GM21515 (cell line): ENCODE measurements around the gene NLE1.
"Not testable (repeated sequence)": the region's sequence is repeated elsewhere in the genome, so short reads cannot be mapped to it uniquely, and the experiment has no call there.

ENCODE experiments used
- ATAC-seq: cut with Tn5 transposase; IDR thresholded peaks from one replicate; pipeline ENCODE4 v1.9.1; 2021; ENCODE audit not compliant: unreplicated experiment

Gene NLE1

DNA sequence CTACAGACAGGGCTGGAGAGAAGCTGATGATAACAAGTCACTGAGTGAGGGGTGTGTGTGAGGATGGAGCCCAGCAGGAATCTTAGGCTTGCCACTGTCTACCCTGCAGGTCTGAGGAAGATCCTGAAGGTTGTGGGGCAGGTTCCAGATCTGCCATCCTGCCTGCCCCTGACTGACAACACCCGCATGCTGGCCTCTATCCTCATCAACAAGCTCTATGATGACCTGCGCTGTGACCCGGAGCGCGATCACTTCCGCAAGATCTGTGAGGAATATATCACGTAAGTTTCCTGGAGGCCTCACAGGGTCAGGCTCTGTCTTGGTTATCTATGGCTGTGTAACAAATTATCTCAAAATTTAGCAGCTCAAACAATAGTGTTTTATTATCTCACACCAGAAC, 21.8 kb upstream of the NLE1 start:
- no peak for ATAC-seq

DNA sequence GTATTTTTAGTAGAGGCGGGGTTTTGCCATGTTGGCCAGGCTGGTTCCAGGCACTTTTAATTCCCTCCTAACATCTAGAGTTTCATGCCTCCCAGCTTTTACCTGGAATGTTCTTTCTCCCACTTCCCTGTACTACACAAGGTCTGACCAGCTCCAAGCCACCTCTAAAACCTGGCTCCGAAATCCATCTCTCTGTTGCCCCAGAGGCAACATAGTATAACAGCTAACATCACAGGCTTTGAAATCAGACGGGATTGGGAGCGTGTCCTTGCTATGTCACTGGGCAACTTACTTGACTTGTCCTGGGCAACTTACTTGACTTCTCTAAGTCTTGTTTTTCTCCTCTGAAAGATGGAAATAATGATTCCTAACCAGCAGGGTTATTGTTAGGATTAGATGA, 20.7 kb upstream of the NLE1 start:
- ATAC-seq: no peak

DNA sequence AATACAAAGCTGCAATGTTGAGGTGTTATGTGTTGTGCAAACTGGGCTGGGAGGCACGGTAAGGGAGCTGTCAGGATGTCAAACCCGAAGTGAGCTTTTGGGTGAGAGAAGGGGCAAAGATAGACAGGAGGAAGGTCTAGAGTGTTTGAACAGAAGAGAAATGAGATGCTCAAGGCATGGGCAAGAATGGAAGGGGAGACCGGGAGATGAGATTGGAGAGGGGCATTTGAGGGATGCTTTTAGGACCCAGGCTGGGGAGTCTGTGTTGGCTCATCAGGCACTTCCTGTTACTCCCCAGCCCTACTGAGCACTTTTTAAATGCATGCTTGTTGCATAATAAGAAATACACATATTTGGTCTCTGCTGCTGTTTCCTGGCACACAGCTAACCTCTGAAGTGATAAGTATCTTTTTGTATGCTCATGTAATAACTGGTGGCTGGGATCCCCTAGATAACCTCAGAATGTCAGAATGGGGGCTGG, 19.2 kb upstream of the NLE1 start:
- ATAC-seq: no peak

DNA sequence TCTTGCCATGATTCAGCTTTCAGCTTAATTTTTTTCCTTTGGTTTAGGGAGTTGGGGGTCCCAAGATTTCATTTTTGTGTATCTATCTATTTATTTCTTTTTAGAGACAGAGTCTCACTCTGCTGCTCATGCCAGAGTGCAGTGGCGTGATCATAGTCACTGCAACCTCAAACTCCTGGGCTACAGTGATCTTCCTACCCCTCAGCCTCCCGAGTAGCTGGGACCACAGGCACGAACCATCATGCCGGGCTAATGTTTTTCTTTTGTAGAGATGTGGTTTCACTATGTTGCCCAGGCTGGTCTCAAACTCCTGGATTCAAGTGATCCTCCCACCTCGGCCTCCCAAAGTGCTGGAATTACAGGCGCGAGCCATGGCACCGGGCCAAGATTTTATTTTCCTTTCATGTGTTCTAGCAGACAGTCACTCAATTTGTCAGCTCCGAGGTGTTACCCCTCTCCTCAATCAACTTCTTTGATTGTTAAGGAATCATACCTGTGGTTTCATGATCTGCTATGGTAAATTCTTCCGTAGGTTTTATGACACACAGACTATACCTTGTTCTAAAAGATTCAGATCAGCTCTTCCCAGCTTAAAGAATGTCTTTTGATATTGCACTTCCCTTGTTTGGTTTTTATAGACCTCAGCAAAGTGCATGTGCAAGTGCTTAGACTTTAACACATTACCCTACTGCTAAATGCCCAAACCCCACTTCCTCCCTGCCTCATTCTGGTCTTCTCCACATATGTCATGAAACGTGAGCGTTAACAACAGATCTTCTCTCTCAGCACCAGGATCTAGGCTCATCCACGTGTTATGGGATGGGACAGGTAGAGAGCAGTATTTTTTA, 18.5 kb upstream of the NLE1 start:
- ATAC-seq: no peak

DNA sequence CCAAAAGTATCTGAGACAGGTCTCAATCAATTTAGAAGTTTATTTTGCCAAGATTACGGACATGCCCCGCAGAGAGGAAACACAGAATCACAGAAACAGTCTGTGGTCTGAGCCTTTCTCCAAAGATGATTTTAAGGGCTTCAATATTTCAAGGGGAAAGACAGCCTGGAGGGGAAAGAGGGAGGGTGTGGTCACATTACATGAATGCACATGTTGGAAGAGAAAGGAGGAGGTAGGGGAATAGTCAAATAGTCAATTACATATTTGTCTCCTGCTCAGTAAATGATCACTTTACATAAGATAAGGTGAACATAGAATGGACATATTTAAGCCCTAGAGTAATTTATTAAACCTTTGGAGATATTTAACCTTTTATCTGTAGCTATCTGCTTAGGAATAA, 17.8 kb upstream of the NLE1 start:
- ATAC-seq: no peak

DNA sequence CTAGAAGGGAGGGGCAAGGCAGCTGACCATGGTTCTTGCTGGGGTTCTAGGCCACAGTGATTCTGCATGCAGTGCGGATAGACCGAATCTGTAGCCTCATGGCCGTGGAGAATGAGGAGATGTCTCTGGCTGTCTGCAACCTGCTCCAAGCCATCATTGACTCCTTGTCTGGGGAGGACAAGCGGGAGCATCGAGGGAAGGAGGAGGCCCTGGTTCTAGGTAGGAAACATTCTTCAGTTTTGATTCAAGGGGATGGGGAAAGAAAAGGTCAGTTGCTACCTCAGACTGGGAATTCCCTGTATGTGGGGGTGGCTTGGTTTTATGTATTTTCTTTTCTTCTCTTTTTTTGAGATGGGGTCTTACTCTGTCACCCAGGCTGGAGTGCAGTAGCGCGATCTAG, 13.1 kb upstream of the NLE1 start:
- ATAC-seq: no peak

DNA sequence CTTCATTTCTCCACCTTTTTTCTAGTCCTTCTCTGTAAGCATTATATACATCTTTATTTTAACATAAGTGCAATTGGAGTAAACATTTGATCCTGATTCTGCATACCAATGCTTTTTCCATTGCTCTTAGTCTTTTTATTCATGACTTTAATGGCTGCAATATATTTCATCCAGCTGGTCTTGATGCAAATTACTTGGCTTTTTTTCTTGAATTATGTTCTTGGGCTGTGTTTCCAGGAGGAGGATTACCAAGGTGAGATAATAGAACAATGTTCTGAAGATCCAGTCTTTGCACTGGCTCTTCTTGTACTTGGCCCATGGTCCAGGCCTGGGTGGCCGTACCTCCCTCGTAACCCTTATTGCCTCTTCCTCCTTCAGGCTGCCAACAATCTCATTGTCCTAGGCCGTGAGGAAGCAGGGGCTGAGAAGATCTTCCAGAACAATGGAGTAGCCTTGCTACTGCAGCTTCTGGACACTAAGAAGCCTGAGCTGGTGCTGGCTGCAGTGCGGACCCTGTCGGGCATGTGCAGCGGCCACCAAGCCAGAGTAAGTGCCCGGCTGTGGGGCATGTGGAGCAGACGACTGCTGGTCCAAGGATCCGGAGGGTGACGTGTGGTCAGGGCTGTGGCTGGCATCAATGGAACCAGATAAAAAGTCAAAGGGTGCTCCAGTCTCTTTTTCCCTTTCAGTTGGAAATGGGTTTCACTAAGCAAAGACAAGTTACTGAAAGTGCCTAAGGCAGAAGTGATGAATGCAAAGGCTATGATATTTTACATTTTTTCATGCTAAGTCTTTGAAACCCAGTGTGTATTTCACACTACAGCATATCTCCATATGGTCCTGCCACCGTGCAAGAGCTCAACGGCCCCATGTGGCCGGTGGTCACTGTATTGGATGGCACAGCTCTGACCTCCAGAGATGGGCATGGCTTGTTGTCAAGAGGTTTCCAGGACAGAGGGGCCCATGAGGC, 12.4 kb upstream of the NLE1 start:
- no peak for ATAC-seq

DNA sequence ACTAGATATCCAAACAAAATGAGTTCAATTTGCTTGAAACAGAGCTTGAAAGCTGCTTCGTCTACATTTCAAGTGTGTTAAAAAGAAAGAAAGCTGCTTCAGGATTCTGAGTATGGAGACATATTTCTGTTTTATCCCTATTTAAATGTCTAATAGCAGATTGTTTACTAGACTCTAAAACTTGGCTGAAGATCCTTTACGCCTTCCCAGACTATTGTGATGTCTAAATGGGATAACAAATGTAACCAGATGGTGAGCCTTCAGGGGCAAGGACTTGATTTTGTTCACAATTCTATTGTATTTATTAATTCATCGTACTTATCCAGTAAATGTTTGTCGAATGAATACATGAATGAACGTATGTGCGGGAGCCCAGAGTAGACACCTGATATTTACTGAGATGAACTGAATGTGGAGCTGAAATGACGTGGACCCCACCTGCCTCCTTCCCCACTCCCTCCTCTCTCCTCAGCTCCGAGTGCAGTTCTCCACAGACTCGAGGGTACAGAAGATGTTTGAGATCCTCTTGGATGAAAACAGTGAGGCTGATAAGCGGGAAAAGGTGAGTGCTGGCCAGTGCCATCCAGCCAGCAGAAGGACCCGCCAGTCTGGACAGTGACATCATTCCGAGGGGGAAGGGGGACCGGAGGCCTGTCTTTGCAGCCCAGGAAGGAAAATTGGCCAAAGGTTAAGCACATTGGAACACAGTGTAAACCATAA, 10.5 kb upstream of the NLE1 start:
- no peak for ATAC-seq

DNA sequence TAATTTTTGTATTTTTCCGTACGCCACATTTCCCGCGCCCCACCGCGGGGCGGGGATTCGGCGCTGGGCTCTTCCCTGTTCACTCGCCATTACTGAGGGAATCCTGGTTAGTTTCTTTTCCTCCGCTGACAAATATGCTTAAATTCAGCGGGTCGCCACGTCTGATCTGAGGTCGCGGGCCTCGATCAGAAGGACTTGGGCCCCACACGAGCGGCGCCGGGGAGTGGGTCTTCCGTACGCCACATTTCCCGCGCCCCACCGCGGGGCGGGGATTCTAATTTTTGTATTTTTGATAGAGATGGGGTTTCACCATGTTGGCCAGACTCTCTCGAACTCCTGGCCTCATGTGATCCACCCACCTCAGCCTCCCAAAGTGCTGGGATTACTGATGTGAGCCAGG, 9.0 kb upstream of the NLE1 start:
- ATAC-seq: not testable (repeated sequence)

DNA sequence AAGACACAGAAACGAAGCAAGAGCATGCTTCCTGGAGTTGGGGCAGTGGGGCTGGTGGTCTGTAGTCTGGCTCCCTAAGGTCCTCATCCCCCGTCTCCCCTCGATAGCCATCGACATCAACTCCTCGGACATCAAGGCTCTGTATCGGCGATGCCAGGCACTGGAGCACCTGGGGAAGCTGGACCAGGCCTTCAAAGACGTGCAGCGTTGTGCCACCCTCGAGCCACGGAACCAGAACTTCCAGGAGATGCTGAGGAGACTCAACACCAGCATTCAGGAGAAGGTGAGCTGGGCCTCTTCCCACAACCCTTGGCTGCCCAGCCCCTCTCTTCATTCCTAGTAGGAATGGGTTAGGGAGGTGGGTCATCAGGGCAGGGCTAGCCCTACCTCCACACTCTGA, 7.8 kb upstream of the NLE1 start:
- ATAC-seq: no peak

DNA sequence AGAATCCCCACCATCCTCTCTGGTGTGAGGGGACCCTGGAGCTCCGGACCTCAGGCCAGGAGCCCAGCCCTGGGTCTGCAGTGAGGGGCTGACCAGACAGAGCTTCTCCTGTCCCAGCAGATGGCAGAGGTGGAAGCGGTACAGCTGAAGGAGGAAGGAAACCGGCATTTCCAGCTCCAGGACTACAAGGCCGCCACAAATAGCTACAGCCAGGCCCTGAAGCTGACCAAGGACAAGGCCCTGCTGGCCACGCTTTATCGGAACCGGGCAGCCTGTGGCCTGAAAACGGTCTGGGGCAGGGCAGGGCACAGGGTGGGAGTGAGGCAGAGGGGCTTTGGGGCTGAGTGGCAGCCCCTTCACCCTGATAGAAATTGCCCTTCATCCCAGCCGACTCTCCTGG, 6.0 kb upstream of the NLE1 start:
- ATAC-seq: no peak

DNA sequence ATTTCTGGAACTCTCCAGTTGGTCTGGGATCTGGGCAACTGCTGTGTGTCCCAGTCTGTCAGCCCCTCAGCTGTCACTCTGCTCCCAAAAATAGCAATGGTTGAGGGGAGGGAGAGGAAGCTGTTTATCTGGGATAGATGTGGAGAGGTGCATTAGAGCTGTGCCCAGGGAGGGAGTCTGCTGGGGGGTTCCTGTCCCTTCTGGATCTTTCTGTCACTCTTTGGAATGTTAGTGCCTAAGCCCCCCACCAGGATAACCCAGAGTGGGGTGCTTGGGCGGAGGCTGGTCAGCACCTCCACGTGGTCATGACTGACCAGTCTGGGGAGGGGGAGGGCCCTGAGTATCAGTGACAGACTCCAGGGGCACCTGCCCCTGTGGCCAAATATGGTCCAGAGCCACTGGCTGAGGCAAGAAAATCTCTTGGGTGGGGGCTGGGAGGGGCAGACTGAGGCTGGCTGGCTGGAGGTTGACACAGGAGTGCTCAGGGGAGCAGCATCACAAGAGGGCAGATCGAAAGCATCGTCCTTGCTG, 5.3 kb upstream of the NLE1 start, which contains the start of gene UNC45B:
Gene UNC45B (plus strand): TSS at position 443 of the 531 bp plus-strand sequence. CDS start 447 bp downstream, outside the sequence.
- no peak for ATAC-seq

DNA sequence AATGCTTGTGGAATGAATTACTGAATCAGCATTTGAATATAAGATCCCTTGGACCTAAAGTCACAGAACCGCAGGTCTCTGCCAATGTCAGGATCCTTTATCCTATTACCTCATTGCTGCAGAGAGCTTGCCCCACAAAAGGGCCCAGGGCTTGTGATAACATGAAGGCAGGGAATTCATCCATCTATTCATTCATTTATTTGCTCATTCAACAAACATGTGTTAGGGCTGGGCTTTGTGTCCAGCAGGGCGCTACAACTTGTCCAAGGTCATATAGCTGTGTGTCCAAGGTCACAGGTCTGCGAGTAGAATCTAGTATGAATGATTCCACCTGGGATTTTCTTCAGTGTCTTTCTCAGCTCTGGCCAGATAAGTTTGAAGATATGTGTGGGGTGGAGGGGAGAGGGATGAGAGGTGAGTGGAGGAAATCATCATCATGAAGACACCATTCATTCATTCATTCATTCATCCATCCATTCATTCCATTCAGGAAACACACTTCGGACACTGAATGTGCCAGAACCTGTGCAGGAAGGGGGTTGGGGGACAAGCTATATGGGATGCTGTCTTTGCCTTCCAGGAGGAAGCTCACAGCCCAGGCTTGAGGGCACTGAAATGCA, 4.2 kb upstream of the NLE1 start:
- ATAC-seq: no peak

DNA sequence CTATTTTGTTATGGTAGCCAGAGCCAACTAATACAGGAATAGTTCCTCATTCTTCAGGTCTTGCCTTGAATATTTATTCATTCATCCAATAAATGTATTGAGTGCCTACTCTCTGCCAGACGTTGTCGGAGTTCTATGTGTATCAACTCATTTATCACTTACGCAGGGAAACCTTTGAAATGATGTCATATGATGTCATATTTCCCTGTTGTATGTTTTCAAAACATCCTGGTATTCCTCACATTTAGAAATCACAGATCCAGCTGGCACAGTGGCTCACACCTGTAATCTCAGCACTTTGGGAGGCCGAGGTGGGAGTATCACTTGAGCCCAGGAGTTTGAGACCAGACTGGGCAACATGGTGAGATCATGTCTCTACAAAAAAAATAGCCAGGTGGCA, 2.7 kb upstream of the NLE1 start:
- no peak for ATAC-seq

DNA sequence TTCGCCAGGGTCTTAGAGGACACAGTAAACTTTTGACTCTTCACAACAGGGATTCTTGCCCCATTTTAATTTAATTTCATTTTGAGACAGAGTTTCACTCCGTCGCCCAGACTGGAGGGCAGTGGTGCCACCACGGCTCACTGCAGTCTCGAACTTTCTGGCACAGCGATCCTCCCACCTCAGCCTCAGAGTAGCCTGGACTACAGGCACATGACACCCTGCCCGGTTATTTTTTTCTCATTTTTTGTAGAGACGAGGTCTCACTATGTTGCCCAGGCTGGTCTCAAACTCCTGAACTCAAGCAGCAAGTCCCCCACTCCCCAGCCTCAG, 329 bp upstream of the NLE1 start:
- ATAC-seq: no peak

DNA sequence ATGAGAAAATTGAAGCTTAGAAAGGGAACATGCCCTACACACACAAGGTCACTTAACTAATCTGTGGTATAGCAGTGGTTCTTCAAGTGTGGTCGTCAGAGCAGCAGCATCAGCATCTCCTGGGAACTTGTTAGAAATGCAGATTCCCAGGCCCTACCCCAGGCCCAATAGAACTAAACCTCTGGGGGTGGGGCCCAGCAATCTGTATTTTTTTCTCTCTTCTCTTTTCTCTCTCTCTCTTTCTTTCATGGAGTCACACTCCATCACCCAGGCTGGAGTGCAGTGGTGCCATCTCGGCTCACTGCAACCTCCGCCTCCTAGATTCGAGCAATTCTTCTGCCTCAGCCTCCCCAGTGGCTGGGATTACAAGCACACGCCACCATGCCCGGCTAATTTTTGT, 3.9 kb downstream of the NLE1 start:
- no peak for ATAC-seq

DNA sequence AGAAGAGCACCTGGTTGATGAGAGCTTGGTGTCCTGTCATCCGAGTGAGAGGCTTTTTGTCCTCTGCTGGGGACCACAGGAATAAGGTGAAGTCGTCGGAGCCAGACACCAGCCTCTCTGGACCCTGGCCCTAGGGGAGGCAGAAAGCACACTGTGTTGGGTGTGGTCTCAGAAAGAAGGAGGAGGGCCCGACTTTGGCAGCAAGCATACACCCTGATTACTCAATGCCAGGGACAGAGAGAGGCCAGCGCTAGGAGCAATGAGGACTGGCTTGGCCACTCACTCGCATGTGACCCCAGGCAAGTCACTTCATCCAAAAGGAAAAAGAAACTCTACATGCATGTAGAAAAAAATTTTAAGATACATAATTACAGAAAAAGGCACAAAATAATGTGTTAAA, 6.8 kb downstream of the NLE1 start:
- ATAC-seq: no peak

DNA sequence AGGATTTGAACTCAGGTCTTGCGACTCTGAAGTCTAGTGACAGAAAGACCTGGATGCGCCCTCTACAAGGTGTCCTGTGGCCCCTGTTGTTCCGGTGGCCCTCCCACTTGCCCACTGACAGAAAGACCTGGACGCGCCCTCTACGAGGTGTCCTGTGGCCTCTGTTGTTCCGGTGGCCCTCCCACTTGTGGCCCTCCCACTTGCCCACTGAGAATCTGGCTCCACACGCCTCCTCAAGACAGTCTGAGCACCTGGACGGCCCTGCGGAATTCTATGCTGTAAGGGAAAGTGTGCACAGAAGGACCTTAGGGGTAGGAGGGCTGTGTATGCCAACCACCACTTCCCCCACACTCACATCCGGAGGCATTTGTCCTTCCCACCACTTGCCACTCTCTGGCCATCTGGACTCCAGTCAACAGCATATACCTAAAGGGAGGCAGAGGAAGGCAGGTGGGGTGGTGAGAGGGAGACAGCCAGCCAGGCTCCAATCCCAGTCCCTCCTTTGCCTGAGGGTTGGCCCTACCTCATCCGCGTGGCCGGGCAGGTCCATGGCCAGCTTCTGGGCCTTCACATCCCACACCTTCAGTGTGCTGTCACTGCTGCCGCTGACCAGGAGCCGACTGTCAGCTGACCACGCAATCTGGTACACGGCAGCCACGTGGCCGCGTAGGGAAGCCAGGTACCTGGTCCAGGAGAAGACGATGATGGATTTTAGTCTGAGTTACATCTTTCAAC, 9.1 kb downstream of the NLE1 start:
- ATAC-seq: no peak

DNA sequence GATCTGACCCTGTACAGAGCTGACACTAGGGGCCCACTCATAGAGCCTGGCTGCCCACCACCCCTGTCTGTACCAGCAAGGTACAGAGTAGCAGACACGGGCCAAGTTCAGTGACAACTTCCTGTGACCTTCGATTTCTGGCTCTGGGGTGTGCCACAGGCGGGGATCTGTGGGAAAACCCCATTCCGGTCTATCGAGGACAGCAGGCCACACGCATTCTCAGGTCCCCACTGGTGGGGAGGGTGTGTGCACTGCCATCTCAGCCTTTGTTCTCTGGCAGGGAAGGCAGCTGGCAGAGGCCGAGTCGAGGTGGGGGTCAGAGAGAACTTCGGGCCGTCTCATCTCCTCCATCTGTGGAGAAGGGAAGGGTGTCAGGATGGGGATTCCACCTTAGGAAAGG, 10.0 kb downstream of the NLE1 start:
- ATAC-seq: no peak

DNA sequence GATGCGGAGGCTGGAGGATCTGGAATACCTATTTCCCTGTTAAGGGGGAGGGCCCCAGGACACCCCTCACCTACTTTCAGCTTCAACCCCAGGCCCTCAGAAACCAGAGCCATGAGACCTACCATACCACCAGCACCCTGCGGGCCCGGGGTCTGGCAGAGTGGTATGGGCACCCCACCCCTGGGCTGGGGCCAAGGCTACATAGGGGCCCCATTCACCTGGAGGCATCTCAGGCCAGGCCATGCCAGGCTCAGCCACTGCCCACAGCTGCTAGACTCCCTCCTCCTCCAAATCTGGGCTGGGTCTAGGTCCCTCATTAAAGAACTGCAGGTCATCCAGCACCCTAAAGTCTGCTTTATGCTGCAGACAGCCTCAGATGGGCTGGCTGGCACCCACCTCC, 11.7 kb downstream of the NLE1 start:
- no peak for ATAC-seq
